Gastroesophageal sphincter (tissue), 3 donors: Measurements from ENCODE around the gene TSC22D4.

Experiments used
- CTCF ChIP-seq, 4 experiments: fragments of 200-600 bp in 2 of 4; fragments of 450-650 bp in 2 of 4; sonication (generic) in 1 of 4; IDR thresholded peaks; one replicate each; pipeline ENCODE4 v1.5.1; 2017 to 2019; ENCODE audit warnings: antibody characterized with exemption in 4 of 4, mild to moderate bottlenecking in 2 of 4, moderate library complexity in 2 of 4
- POLR2A ChIP-seq, 2 donors: fragments of 450-650 bp; IDR thresholded peaks; one replicate each; pipeline ENCODE4 v1.6.1; 2017; ENCODE audit warnings: antibody characterized with exemption in 2 of 2, mild to moderate bottlenecking in 2 of 2, moderate library complexity in 1 of 2

DNA sequence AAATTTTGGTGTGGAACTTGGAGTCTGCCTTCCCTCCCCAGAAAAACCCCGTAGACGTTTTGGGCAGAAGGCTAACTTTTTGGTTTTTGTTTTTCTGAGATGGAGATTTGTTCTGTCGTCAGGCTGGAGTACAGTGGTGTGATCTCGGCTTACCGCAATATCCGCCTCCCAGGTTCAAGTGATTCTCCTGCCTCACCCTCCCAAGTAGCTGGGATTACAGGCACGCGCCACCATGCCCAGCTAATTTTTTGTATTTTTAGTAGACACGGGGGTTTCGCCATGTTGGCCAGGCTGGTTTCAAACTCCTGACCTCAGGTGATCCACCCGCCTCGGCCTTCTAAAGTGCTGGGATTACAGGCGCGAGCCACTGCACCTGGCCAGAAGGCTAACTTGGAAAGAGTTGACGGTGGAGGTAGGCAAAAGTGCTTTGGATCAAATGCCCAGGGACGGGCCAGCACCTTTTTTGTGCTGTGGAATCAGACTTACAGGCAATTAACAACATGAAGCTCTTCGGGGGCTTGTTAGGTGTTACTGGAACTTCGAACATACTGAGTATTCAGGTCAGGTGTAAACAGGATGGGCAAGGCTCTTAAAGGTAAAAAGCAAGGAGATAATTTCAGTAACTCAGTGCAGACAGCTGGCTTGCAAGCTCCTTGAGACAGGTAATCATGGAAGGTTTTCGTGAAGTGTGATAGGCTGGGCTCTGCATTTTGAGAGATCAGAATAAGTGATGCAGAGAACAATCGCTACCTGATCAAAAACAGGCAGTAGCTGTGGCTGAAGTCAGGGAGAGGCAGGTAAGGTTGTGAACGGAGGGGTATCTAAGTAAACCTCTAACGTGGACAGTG is 44.5 kb downstream of the TSC22D4 start:
- TF ChIP-seq CTCF (IDR thresholded peaks at IDR 0.05): no peak
- no peak for TF ChIP-seq POLR2A (IDR thresholded peaks at IDR 0.05)
